Islet of Langerhans (tissue), 1 donor: Measurements from ENCODE around the gene ARID1B.
A peak's percentile ranks its signal among the peaks of the same experiment; 100 is the strongest.
"Not testable (repeated sequence)": the region's sequence is repeated elsewhere in the genome, so short reads cannot be mapped to it uniquely, and the experiment has no call there.

Source experiments
- FAIRE-seq: peaks from one replicate; lab custom pipeline; 2011; peaks lifted over from hg19 to GRCh38; lab: Jason Lieb, UNC

Gene ARID1B

DNA sequence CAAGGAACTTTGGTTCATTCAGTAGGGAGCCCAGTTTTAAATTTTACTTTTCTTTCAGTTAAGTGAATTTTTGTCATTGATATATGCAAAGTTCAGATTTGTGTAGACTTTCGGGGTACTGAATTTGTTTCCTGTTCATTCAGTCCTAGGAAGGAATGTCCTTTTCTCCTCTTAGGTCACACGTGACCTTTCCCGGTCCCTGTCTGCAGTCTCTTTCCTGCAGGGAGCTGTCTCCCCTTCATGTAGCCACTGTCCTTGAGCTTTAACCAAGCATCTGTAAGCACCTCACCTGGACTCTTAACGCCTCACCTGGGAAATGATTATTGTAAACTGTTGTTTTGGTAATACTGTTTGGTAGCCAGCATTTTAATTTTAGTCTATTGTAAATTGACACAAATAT lies 190.7 kb downstream of the ARID1B start:
- FAIRE-seq = peak; percentile 13

GRCh38 chr6:156969233-156969632 lies 192.1 kb downstream of the ARID1B start:
- FAIRE-seq = no peak

GRCh38 chr6:156970595-156971112 lies 193.5 kb downstream of the ARID1B start:
- FAIRE-seq = no peak

GRCh38 chr6:156971153-156971885 lies 194.1 kb downstream of the ARID1B start:
- no peak for FAIRE-seq

DNA sequence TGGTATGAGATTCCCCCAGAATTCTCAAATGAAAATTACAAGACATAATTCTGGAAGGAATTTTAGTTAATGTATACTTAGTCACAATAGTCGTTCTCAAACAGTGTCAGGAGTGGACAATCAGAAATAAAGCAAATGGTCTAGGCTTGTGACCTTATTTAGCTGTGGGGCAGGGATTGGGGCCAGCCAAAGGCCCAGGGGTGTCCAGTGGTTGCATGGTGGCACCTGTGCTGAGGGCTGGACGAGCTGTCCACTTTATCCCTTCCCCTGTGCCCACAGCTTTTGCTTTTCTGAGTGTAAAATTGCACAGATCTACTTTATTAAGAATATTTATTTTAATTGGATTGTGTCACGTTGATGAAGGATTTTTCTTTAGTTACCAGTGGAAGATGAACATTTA lies 195.0 kb downstream of the ARID1B start:
- FAIRE-seq = no peak

DNA sequence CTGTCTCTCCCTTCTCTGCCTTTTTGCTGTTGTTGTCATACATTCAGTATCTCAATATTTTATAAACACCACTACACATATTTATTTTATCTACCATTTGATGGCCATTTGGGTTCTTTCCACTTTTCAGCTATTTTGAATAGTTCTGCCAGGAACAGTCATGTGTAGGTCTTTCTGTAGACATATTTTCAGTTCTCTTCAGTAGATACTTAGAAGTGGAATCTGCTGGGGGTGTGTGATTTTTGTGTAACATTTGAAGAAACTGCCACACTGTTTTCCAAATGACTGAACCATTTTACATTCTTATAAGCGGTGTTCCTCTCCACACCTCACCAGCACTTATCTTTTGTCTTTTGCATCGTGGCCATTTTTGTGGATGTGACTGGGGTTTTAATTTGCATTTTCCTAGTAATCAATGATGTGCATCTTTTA lies 197.7 kb downstream of the ARID1B start:
- peak; percentile 55 for FAIRE-seq

DNA sequence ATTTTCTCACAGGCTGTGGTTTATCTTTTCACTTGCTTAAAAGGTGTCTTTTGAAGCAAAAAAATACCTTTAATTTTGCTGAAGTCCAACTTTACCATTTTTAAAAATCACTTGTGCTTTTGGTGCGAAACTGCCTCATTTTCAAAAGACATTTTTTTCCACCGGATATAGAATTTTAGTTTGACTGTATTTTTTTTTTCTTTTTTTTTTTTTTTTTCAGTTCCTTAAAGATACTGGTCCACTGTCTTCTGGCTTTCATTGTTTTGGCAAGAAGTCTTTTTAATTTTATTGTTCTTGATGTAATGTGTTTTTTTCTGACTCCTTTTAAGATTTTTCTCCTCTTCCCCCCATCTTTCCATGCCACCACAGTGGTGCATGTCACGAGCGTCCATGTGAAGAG lies 198.2 kb downstream of the ARID1B start:
- FAIRE-seq = no peak

GRCh38 chr6:156976216-156977127 lies 199.3 kb downstream of the ARID1B start:
- FAIRE-seq = no peak

- FAIRE-seq = no peak
Measured at GRCh38 chr6:156977527-156978291, 200.5 kb downstream of the ARID1B start.

- FAIRE-seq = no peak
Measured at GRCh38 chr6:156978948-156979347, 201.8 kb downstream of the ARID1B start.

DNA sequence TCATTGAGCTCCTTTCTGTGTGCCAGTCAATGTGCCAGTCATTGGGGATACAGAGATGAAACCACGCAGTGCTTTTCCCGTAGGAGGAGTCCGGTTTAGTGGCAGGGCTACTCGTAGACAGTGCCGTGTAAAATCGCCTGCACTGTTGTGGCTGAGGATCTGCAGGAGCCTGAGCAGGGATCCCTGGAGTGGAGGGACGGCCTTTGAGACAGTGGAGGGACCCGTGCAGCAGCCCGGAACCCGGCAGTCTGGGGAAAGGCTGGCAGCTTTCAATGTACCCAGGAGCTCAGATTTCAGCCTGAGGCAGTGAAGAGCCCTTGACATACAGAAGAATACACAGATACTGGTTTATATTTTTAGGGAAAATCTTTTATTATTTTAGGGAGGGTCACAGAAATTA lies 203.3 kb downstream of the ARID1B start:
- FAIRE-seq = no peak

DNA sequence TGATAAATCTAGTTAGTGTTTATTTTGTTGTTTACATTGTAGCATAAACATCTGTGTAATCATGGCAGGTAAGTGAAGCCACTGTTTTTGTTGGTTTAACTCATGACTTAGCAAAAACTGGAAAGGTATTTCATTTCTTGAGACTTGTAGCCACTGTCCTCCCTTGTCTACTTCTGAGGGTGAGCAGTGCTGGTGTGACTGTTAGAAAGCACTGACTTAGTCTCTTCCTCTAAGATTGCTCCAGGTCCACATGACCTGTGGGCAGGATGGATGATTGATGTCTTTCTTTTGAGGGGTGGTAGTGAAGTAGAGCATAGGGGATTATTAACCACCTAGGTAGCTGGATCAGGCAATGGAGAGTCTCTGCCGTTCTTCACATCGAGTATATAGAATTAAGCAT lies 203.8 kb downstream of the ARID1B start:
- no peak for FAIRE-seq

DNA sequence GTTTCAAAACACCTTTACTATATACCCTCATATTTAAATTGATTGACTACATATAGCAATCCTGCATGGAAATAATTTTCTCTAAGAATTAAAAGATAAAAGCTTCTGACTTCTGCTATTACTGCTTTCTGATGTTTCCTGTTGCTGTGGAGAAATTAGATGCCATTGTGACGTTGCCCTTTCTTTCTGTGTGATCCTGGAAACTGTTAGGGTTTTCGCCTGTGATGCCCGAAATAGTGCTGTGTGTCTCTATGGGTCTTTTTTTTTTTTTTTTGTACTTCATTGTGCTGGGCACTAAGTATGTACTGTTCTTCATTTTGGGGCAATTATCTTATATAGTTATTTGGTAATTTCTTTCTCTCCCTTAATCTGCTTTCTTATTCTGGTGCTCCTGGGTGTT lies 205.0 kb downstream of the ARID1B start:
- FAIRE-seq = no peak

- FAIRE-seq = not testable (repeated sequence)
Measured at GRCh38 chr6:156982864-156983263, 205.7 kb downstream of the ARID1B start.

DNA sequence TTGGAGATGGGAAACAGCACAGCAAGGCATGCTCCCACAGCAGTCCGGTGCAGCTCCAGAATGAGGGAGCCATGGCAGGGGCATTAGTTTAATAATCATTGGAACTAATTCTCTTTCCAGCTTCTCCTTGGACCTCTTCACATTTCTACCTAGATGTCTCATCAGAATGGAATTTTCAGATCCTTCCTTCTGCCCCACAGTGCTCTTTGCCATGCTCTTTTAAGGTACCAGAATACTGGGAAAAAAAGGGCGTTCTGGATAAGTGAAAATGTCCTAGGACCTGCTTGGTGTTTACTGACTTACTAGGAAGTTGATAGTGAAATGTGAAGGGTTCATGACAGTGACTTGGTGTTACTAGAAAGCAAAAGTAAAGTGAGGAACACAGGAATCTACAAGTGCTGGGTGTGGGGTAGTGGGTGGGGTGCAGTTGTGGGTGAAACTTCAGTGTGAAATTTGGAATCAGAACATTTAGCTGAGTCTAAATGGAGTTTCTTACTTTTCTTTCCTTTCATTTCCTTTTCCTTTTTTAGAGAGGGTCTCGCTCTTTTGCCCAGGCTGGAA lies 207.1 kb downstream of the ARID1B start:
- no peak for FAIRE-seq

DNA sequence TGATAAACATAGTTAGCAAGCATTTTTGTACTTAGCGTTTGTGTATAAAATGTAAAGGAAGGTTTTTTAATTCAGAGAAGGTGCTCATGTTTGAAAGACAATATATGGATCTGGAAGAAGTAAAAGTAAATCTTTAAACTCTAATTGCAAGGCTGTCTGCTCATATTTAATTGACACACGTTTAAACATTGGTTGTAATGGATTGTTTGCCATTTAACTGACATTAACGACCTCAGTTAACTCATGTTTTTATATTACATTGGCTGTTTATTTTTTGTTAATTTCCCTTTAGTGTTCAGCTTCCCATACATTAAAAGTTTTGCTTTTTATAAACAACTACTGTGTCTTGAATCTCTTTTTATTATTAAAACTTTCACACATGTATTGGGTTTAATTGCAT lies 208.1 kb downstream of the ARID1B start:
- FAIRE-seq = no peak

DNA sequence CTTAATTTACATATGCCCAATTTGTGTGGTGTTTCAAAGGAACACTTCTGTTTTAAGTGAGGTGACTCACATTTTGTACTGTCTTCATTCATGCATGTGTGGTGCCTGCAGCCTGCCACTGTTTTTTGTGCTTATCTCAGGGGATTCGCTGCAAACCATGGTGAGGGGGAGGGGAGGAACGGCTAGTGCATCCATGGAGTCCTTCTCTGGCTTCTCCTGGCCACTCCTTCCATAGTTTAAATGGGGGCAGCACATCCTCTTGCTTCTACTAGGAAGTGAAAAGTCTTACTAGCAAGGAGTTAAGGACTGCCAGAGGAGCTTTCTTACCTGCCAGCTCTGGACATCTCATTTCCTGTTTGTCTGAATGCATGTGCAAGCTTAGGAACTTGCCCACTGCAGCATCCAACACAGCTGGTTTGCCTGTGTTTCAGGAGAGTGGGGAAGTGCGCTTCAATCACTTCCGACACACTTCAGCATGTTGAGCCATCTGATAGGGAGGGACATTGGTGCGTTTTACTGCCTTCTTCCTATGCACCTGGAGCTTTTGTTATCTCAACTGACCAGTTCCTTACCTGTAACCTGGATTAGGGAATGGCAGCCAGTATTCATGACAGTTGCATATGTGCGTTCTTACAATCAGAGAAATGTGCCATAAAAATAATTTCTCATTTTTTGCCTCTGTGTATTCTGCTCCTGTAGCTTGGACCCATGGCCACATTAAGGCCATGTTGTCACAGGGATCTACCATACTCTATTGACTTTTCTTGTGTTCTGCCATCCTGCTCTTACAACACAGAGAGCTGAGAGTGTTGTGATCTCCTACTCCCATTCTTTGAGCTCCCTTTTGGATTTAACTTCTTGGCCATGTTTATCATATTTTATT lies 211.3 kb downstream of the ARID1B start:
- FAIRE-seq = no peak

DNA sequence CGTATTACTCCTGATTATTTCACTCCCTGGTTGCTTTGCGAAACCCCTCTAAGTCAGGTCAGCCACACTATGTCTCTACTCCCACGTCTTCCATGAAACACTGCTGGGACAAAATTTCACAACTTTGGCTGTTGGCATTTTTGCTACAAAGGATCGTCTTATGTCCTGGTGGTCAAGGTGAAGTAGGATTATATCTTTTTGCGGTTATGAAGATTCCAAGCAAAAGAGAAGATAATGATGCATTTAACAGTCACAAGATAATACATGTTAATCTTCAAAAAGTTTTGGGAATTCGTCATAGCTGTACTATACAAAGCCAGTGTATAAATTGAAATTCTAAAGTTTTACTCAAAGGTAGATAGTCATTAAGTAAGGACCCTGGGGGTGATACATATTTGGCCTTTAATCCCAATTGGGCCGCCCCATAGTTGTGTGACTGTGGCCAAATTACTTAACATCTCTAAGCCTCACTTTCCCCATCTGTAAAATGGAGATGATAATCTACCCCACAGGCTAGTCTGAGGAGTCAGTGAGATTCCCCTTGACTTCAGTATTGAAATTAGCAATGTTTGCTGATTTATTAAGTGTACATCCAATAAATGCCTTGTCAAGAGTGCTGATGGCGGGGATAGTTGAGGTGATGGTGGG lies 212.1 kb downstream of the ARID1B start:
- FAIRE-seq = no peak

GRCh38 chr6:156992020-156992804 lies 215.0 kb downstream of the ARID1B start:
- FAIRE-seq = peak; percentile 73

GRCh38 chr6:156993713-156994112 lies 216.5 kb downstream of the ARID1B start:
- no peak for FAIRE-seq
